ENCODE measurements around the gene MRPL22.

The MRPL22 gene

GRCh38 chr5:154986151-154986550 lies 45.3 kb downstream of the MRPL22 start:
- Histone ChIP-seq H3K36me3 (ENCODE audit: control insufficient read depth in 2 of 2, insufficient read depth in 1 of 2, low read length in 2 of 2) (no peaks in the 10 kb centered on the region), H3K4me3 (ENCODE audit: low read depth, low read length) (no peak overlapping the region), H3K27ac (ENCODE audit: extremely low read depth, low read depth, low read length) (no peak overlapping the region), H3K4me1 (ENCODE audit: control insufficient read depth, insufficient read depth, low read length) (no peaks in the 10 kb centered on the region), H3K9me3 (ENCODE audit: control insufficient read depth, insufficient read depth, low read depth, low read length) (no peaks in the 10 kb centered on the region)
- CTCF ChIA-PET, result interaction anchor here (2.2 kb wide), 1 partner anchor 14 kb away, joined by 8 read pairs; no protein-coding TSS in a partner anchor
- TF ChIP-seq ZNF223 (tag by site-specific recombination; IDR thresholded peaks at IDR 0.05), result no peak
- TF ChIP-seq, protein P1, sequence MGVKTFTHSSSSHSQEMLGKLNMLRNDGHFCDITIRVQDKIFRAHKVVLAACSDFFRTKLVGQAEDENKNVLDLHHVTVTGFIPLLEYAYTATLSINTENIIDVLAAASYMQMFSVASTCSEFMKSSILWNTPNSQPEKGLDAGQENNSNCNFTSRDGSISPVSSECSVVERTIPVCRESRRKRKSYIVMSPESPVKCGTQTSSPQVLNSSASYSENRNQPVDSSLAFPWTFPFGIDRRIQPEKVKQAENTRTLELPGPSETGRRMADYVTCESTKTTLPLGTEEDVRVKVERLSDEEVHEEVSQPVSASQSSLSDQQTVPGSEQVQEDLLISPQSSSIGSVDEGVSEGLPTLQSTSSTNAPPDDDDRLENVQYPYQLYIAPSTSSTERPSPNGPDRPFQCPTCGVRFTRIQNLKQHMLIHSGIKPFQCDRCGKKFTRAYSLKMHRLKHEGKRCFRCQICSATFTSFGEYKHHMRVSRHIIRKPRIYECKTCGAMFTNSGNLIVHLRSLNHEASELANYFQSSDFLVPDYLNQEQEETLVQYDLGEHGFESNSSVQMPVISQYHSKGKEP (tag by site-specific recombination; IDR thresholded peaks at IDR 0.05), result no peak
- TF ChIP-seq ZNF626 (tag by site-specific recombination; IDR thresholded peaks at IDR 0.05), result no peak
- no peak for TF ChIP-seq SETDB1 (IDR thresholded peaks at IDR 0.05; ENCODE audit: insufficient read length, low read length)
- TF ChIP-seq BCL11A (tag by site-specific recombination; IDR thresholded peaks at IDR 0.05; ENCODE audit: low read depth), result no peak
- POLR2A ChIA-PET, result no interaction called here

DNA sequence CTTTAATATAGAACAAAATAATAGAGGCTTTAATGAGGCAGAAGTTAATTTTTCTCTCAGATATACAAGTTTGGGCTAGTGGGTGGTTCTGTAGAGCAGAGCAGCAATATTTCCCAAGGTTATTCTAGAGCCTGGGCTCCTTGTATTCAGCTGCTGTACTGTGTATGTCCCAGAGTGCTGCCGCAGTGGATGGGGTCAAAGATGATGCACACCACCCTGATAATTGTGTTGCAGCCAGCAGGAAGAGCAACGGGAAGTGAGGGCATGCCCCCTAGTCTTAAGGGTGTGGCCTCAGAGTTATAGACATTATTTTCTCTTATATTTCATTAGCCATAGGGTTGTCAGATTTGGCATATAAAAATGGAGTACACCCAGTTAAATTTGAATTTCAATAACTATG lies 48.8 kb downstream of the MRPL22 start:
- CTCF ChIA-PET, result interaction anchor here (1.0 kb wide), 1 partner anchor 17 kb away, joined by 6 read pairs; no protein-coding TSS in a partner anchor
- POLR2A ChIA-PET, result interaction anchor here (0.7 kb wide), 1 partner anchor 16 kb away, joined by 3 read pairs; no protein-coding TSS in a partner anchor
- Histone ChIP-seq H3K4me3 (ENCODE audit: low read depth, low read length) (no peak overlapping the region), H3K4me1 (ENCODE audit: control insufficient read depth, insufficient read depth, low read length) (no peaks in the 10 kb centered on the region), H3K9me3 (ENCODE audit: control insufficient read depth, insufficient read depth, low read depth, low read length) (no peaks in the 10 kb centered on the region), H3K27ac (ENCODE audit: extremely low read depth, low read depth, low read length) (no peak overlapping the region), H3K36me3 (ENCODE audit: control insufficient read depth in 2 of 2, insufficient read depth in 1 of 2, low read length in 2 of 2) (no peaks in the 10 kb centered on the region)
- TF ChIP-seq PRDM1 (tag by site-specific recombination; IDR thresholded peaks at IDR 0.05), result no peak
- TF ChIP-seq GLIS1 (tag by site-specific recombination; IDR thresholded peaks at IDR 0.05), result no peak
- no peak for TF ChIP-seq ZNF791 (tag by site-specific recombination; IDR thresholded peaks at IDR 0.05)
- TF ChIP-seq, protein P2, sequence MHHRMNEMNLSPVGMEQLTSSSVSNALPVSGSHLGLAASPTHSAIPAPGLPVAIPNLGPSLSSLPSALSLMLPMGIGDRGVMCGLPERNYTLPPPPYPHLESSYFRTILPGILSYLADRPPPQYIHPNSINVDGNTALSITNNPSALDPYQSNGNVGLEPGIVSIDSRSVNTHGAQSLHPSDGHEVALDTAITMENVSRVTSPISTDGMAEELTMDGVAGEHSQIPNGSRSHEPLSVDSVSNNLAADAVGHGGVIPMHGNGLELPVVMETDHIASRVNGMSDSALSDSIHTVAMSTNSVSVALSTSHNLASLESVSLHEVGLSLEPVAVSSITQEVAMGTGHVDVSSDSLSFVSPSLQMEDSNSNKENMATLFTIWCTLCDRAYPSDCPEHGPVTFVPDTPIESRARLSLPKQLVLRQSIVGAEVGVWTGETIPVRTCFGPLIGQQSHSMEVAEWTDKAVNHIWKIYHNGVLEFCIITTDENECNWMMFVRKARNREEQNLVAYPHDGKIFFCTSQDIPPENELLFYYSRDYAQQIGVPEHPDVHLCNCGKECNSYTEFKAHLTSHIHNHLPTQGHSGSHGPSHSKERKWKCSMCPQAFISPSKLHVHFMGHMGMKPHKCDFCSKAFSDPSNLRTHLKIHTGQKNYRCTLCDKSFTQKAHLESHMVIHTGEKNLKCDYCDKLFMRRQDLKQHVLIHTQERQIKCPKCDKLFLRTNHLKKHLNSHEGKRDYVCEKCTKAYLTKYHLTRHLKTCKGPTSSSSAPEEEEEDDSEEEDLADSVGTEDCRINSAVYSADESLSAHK (tag by site-specific recombination; IDR thresholded peaks at IDR 0.05), result no peak
- TF ChIP-seq ZNF548 (tag by site-specific recombination; IDR thresholded peaks at IDR 0.05), result no peak
- no peak for TF ChIP-seq ZNF16 (tag by site-specific recombination; IDR thresholded peaks at IDR 0.05; ENCODE audit: low read depth)
- no peak for TF ChIP-seq KLF7 (tag by site-specific recombination; IDR thresholded peaks at IDR 0.05; ENCODE audit: borderline replicate concordance)
- TF ChIP-seq, protein P3, sequence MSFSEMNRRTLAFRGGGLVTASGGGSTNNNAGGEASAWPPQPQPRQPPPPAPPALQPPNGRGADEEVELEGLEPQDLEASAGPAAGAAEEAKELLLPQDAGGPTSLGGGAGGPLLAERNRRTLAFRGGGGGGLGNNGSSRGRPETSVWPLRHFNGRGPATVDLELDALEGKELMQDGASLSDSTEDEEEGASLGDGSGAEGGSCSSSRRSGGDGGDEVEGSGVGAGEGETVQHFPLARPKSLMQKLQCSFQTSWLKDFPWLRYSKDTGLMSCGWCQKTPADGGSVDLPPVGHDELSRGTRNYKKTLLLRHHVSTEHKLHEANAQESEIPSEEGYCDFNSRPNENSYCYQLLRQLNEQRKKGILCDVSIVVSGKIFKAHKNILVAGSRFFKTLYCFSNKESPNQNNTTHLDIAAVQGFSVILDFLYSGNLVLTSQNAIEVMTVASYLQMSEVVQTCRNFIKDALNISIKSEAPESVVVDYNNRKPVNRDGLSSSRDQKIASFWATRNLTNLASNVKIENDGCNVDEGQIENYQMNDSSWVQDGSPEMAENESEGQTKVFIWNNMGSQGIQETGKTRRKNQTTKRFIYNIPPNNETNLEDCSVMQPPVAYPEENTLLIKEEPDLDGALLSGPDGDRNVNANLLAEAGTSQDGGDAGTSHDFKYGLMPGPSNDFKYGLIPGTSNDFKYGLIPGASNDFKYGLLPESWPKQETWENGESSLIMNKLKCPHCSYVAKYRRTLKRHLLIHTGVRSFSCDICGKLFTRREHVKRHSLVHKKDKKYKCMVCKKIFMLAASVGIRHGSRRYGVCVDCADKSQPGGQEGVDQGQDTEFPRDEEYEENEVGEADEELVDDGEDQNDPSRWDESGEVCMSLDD (tag by site-specific recombination; IDR thresholded peaks at IDR 0.05), result no peak
- no peak for TF ChIP-seq ZNF138 (tag by site-specific recombination; IDR thresholded peaks at IDR 0.05; ENCODE audit: borderline replicate concordance)
- no peak for TF ChIP-seq ZNF354C (tag by site-specific recombination; IDR thresholded peaks at IDR 0.05; ENCODE audit: borderline replicate concordance, low read depth)
- TF ChIP-seq ZNF560 (tag by site-specific recombination; IDR thresholded peaks at IDR 0.05; ENCODE audit: borderline replicate concordance), result no peak

Data from HEK293 (cell line).